Panc1 (cell line): ENCODE measurements around the gene MS4A4A. TPM values are rescaled to one million over a fixed set of nuclear protein-coding genes. Genes with fewer than 3 reads are reported as not detected.

Experiments
- ATAC-seq: fragments of 200-7000 bp; cut with Tn5 transposase; 2 replicates; pipeline ENCODE4 v1.9.1; 2020; ENCODE audit warnings: mild to moderate bottlenecking, moderate library complexity
- BruUV-seq: library from RNA; stranded (reverse); fragments of 400-500 nt; replicated peaks from 2 replicates; lab custom pipeline; 2021; lab: Mats Ljungman, UMichigan
- CTCF ChIA-PET: fragments of 300-600 bp; sonication (Branson Sonifier 250); formaldehyde crosslinking; loops from one replicate; lab custom pipeline; 2022; ENCODE audit warnings: antibody characterized with exemption; lab: Charles Lee
- POLR2A ChIA-PET: fragments of 300-600 bp; sonication (Branson Sonifier 250); formaldehyde crosslinking; loops from one replicate; lab custom pipeline; 2022; ENCODE audit warnings: antibody characterized with exemption; lab: Charles Lee
- DNase-seq: peaks from one replicate; pipeline ENCODE4 v3.0.0-alpha.2; 2010; ENCODE audit warnings: low read depth, low spot score
- H3K27ac ChIP-seq: 2 replicates; pipeline ENCODE4 v1.5.1; 2011; ENCODE audit warnings: mild to moderate bottlenecking, low read length, inconsistent platforms
- H3K27me3 ChIP-seq: fragments of 200-500 bp; sonication (Bioruptor generic); 2 replicates; pipeline ENCODE4 v1.6.0; 2014; ENCODE audit warnings: low read length, inconsistent platforms; ENCODE audit not compliant: control insufficient read depth, insufficient read depth
- H3K36me3 ChIP-seq: fragments of 200-500 bp; sonication (Bioruptor generic); 2 replicates; pipeline ENCODE4 v1.5.1; 2014; ENCODE audit warnings: inconsistent platforms, mild to moderate bottlenecking, low read length, moderate library complexity; ENCODE audit not compliant: control insufficient read depth, insufficient read depth
- H3K4me1 ChIP-seq: 2 replicates; pipeline ENCODE4 v1.5.1; 2011; ENCODE audit warnings: inconsistent platforms, mild to moderate bottlenecking, low read length, moderate library complexity; ENCODE audit not compliant: control insufficient read depth, insufficient read depth
- H3K4me3 ChIP-seq, 2 experiments: 2 replicates each; pipeline ENCODE4 v1.5.1; 2011 to 2012; ENCODE audit warnings: low read depth in 2 of 2, low read length in 2 of 2, mild to moderate bottlenecking in 2 of 2, inconsistent platforms in 1 of 2, moderate library complexity in 1 of 2
- H3K9me3 ChIP-seq: fragments of 200-500 bp; sonication (Bioruptor generic); 2 replicates; pipeline ENCODE4 v1.5.1; 2014; ENCODE audit warnings: low read depth, mild to moderate bottlenecking, inconsistent platforms, low read length, moderate library complexity; ENCODE audit not compliant: control insufficient read depth, insufficient read depth
- CTCF ChIP-seq: fragments of 450-650 bp; IDR thresholded peaks from 2 replicates; pipeline ENCODE4 v1.5.1; 2017; ENCODE audit warnings: mild to moderate bottlenecking
- POLR2AphosphoS5 ChIP-seq: IDR thresholded peaks from 2 replicates; pipeline ENCODE4 v1.6.1; 2012; ENCODE audit warnings: mild to moderate bottlenecking, low read depth, low read length, moderate library complexity
- REST ChIP-seq, 2 experiments: IDR thresholded peaks; 2 replicates each; pipeline ENCODE4 v1.6.1; 2011 to 2012; ENCODE audit warnings: low read depth in 2 of 2, control low read depth in 1 of 2, low read length in 1 of 2, mild to moderate bottlenecking in 1 of 2, moderate library complexity in 1 of 2; ENCODE audit not compliant: insufficient read depth in 1 of 2
- SIN3A ChIP-seq: IDR thresholded peaks from 2 replicates; pipeline ENCODE4 v1.6.1; 2012; ENCODE audit warnings: low read depth, mild to moderate bottlenecking, low read length, moderate library complexity, borderline replicate concordance; ENCODE audit not compliant: insufficient read depth
- TCF7L2 ChIP-seq: IDR thresholded peaks from 2 replicates; pipeline ENCODE4 v1.6.1; 2011; ENCODE audit warnings: mild to moderate bottlenecking, low read depth, low read length, inconsistent platforms
- in situ Hi-C: cut with HindIII; loops from 2 replicates; pipeline ENCODE4 v1.10.0; 2016; ENCODE audit warnings: low sequenced_read_pairs, low pct_unique_long_range_greater_than_20kb
- intact Hi-C: fragments of 100-400 bp; cut with micrococcal nuclease; formaldehyde crosslinking; loops from one replicate; pipeline ENCODE4 v1.10.0; 2022; ENCODE audit not compliant: unreplicated experiment
- total RNA-seq: library from RNA; stranded (reverse); gene quantifications from one replicate; pipeline ENCODE4 v1.2.1, GENCODE V29; 2021; ENCODE audit not compliant: unreplicated experiment

MS4A4A gene
- total RNA-seq, 1 experiment from 2014 or later: not detected

- intact Hi-C loops (no loop called here), in situ Hi-C loops (no loop called here)
- Histone ChIP-seq H3K4me3 (no peak overlapping the region), H3K36me3 (no peaks in the 10 kb centered on the region), H3K27ac (no peak overlapping the region), H3K4me1 (no peaks in the 10 kb centered on the region), H3K9me3 (no peaks in the 10 kb centered on the region), H3K27me3 (no peaks in the 10 kb centered on the region; the same call in 1 of the 2 replicates)
- ChIA-PET CTCF (no interaction called here), POLR2A (no interaction called here)
- BruUV-seq: no TSS peak
- DNase-seq (no peak), ATAC-seq (no peak)
- no peak for TF ChIP-seq POLR2AphosphoS5
- no peak for TF ChIP-seq CTCF
- TF ChIP-seq SIN3A: no peak
- TF ChIP-seq TCF7L2: no peak
- TF ChIP-seq REST (IDR thresholded peaks at IDR 0.05; ENCODE audit: insufficient read depth in 1 of 2, low read depth in 2 of 2, low read length in 1 of 2): no peak
These were observed 22.3 kb upstream of the MS4A4A start for GRCh38 chr11:60257956-60258722.

- intact Hi-C loops: loop anchor here (10.0 kb wide), 1 partner anchor 494 kb away; the partner anchor contains the start of gene MS4A15
- TF ChIP-seq POLR2AphosphoS5 (no peak), CTCF (no peak), SIN3A (no peak)
- in situ Hi-C loops: no loop called here
- H3K36me3 ChIP-seq: no peaks in the 10 kb centered on the region
- H3K4me3 ChIP-seq: no peak overlapping the region
- no peaks in the 10 kb centered on the region for H3K4me1 ChIP-seq
- DNase-seq: no peak
- ChIA-PET CTCF (no interaction called here), POLR2A (no interaction called here)
- no peak overlapping the region for H3K27ac ChIP-seq
- H3K9me3 ChIP-seq: no peaks in the 10 kb centered on the region
- no TSS peak for BruUV-seq
- ATAC-seq: no peak
- H3K27me3 ChIP-seq: no peaks in the 10 kb centered on the region; the same call in 1 of the 2 replicates
These were observed 19.5 kb upstream of the MS4A4A start for GRCh38 chr11:60261014-60261413.
